DMS79 treated with DMSO at 0.1 percent for 48 hours (cell line): Measurements from ENCODE around the gene FLNB.
"Not testable (repeated sequence)": the region's sequence is repeated elsewhere in the genome, so short reads cannot be mapped to it uniquely, and the experiment has no call there.

Experiments used
- DNase-seq: peaks from one replicate; lab custom pipeline; 2025; lab: John Stamatoyannopoulos, UW

FLNB gene

DNA sequence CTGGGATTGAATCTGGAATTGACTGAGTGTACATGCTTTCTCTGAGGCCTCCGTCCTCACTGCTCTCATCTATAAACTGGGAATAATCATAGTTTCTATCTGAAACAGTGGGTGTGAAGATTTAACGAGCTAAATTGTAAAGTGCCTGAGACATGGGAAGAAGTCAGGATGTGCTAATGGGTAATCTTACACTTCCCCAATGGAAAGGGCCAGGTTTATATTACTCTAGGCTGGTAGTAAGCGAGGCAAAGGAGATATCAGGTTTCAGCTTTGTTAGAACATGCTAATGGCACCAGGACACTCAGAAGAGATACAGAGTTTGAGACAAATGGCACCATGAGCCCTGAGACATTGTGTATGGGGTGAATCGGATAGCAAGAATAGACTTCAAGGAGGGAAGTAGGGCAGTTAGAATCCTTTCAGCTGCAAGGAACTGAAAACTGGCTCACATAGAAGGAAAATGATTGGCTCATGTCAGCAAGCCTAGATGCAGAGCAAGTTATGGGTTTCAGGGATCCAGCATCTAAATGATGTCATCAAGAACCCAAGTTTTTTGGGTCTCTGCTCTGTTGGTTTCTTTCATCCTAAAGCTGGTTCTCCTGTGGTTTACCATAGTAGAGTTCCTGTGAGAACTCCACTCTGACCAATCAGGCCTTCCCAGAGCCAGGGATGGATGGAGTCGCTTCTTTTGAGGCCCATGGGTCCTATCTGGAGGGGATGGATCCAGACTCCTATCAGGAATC lies 21.8 kb downstream of the FLNB start:
- no peak for DNase-seq

DNA sequence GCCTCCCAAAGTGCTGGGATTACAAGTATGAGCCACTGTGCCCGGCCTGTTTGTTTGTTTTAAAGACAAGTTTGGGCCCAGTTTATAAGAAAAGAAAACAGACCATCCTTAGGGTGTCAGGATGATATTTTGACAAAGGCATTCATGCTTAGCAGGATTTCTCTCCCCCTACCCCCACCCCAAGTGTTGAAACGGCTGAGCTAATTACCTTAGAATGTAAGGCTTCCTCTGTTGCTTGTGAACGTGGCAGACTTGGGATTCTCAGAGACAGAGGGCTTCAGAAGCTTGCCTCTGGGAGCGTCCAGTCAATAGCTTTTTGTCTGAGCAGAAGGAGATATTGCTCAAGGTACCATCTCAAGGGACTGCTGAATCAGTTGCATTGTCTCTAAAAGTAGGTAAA lies 24.0 kb downstream of the FLNB start:
- no peak for DNase-seq

- no peak for DNase-seq
Observed at GRCh38 chr3:58034738-58035523, 26.7 kb downstream of the FLNB start.

DNA sequence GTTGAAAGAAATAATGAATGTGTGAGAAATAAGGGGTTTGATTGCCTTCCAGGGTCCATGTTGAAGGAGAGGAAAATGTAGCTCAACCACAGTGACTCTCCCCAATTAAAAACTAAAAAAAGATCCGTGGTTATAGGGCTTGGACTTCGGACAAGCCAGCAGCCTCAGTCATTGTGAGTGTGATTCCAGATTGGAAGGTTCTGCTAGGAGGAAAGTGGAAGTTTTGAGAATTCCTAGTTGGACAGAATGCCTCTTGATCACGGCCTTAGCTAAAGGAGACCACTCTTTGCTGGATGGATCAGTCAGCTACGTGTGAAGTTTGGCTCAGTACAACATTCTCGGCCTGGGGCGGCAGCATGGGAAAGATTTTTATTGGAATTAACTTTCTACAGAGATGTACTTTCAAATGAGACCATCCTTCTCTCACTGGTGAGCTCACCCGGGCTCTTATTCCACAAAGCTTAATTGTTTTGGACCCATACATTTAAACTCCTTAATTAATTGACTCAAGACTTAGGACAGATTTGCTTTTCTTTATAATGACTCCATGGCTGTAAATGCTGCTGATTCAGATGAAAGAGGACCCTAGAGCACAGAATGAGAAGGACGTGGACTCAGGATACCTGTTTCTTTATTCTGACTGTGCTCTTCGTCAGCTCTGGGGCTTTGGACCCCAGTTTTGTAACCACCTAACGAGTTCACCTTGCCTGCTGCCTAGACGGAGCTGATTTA lies 27.5 kb downstream of the FLNB start:
- no peak for DNase-seq

- no peak for DNase-seq
Observed at GRCh38 chr3:58036293-58037032, 28.2 kb downstream of the FLNB start.

- no peak for DNase-seq
Observed at GRCh38 chr3:58037141-58037910, 29.1 kb downstream of the FLNB start.

- DNase-seq, result no peak
Observed at GRCh38 chr3:58038675-58039292, 30.6 kb downstream of the FLNB start.

GRCh38 chr3:58039601-58040000 lies 31.4 kb downstream of the FLNB start:
- no peak for DNase-seq

- DNase-seq, result no peak
Observed at GRCh38 chr3:58041182-58041825, 33.1 kb downstream of the FLNB start.

GRCh38 chr3:58041826-58042324 lies 33.7 kb downstream of the FLNB start:
- no peak for DNase-seq

- no peak for DNase-seq
Observed at GRCh38 chr3:58042947-58043707, 34.9 kb downstream of the FLNB start.

GRCh38 chr3:58043933-58044332 lies 35.7 kb downstream of the FLNB start:
- no peak for DNase-seq

DNA sequence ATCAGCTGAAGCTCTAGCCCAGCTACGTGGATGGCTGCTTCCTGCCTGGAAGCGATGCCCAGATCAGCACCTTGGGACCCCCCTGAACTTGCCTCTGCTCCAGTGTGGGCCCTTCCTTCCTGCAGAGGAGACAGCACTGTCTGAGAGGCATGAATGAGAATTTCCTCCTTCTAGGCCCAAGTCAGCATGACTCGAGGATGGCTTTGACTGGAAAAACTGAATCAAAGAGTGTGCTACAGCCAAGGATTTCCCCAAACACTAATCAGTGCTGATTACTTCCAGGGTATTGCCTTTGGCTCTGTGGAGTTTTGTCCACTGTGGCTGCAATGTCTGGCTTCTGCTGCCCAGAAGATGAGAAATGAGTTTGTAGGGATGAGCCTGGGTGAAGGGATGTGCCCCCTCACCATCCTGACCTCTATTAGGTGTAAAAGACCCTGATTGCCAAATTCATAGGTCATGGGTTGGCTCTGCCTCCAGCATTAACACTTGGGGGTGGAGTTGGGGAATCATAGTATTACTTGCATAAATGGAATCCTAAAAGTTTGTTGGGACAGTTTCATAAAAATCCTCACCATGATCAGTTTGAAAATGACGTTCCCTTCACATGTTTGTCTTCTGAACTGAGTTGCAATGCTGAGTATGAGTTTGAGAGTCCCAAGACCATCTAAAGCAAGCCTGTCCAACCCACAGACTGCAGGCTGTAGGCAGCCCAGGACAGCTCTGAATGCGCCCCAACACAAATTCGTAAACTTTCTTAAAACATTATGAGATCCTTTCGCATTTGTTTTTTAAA lies 36.7 kb downstream of the FLNB start:
- DNase-seq, result no peak

DNA sequence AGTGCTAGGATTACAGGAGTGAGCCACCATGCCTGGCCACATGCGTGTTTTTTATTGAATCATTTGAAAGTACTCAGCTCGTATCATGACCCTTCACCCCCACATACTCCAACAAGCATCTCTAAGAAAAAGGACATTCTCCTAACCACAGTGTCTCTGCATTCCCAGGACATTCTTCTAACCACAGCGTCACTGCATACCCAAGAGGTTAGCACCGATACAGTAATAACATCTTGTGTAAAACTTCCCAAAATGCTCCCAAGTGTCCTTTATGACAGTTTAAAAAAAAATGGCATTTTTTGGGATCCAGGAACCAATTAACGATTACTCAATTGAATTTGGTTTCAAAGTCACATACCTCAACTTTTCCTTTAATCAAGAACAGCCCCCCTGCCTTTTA lies 39.6 kb downstream of the FLNB start:
- no peak for DNase-seq

GRCh38 chr3:58048301-58048700 lies 40.1 kb downstream of the FLNB start:
- no peak for DNase-seq

DNA sequence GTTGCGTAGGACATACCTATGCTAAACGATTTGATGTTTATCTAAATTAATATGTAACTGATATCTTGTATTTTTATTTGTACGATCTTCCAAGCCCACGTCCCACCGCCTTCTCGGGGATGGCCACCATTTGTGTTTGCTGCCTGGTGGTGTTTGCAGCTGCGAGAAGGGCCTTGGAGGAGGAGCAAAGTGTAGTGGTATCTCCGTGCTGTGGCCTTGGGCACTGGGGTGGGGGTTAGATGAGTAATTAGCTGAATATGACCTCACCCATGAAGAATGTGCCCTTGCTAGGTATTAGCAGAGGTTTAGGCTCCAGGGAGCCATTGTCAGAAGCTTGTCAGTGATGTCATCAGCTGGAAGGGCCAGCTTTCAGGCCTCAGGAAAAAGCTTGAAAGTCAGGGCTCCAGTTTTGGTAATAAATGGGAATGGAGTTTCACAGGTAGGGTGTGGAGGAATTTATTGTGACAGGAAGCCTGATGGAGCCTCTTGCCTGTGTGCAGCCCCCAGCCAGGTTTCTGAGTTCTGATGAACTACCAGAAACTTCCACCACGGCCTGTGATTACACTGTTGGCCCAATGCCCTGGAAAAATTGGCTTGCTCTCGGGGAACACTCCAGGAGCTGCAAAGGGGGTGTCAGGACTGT lies 41.0 kb downstream of the FLNB start:
- DNase-seq, result peak; percentile 15

GRCh38 chr3:58051196-58051595 lies 43.0 kb downstream of the FLNB start:
- DNase-seq, result peak; percentile 3

DNA sequence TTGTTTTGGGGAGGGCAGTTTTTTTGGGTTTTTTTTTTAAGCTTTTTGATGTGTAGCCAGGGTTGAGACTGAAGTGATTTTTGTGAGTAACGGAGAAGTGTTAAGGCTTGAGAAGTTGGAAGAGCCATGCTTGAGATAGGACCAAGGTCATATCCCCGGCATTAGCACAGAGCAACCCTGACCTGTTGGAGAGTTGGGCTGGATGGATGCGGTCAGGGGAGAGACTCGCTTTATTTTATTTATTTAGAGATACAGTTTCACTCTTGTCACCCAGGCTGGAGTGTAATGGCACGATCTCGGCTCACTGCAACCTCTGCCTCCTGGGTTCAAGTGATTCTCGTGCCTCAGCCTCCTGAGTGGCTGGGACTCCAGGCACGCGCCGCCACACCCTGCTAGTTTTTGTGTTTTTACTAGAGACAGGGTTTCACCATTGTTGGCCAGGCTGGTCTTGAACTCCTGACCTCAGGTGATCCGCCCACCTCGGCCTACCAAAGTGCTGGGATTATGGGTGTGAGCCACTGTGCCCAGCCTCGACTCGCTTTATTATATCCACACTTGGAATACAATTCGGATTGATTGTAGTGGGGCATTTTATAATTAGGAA lies 43.5 kb downstream of the FLNB start:
- not testable (repeated sequence) for DNase-seq
